Measurements from ENCODE around the gene ODAD4.

GRCh38 chr17:41895617-41896016 is 34.8 kb upstream of the ODAD4 start:
- TF ChIP-seq CTCF (IDR thresholded peaks at IDR 0.05) (no peak), POLR2A (IDR thresholded peaks at IDR 0.05) (no peak)
